GM13977 (cell line): ENCODE results near the gene RNF126.
"Not testable (repeated sequence)": the region's sequence is repeated elsewhere in the genome, so short reads cannot be mapped to it uniquely, and the experiment has no call there.

ENCODE experiments used
- DNase-seq: peaks from one replicate; pipeline ENCODE4 v3.0.0; 2012; ENCODE audit warnings: low spot score
- CTCF ChIP-seq: IDR thresholded peaks from 2 replicates; pipeline ENCODE4 v1.5.1; 2012; ENCODE audit warnings: mild to moderate bottlenecking, control low read depth; ENCODE audit not compliant: insufficient read depth; ENCODE audit errors: extremely low read depth, missing control alignments
- in situ Hi-C: fragments of 300-500 bp; cut with MboI; formaldehyde crosslinking; loops from one replicate; pipeline ENCODE4 v1.12.0; 2022; ENCODE audit warnings: low sequenced_read_pairs, low pct_unique_long_range_greater_than_20kb, mixed read lengths, inconsistent platforms; ENCODE audit not compliant: unreplicated experiment

The RNF126 gene

GRCh38 chr19:638906-639252, 24.1 kb downstream of the RNF126 start:
- in situ Hi-C loops: no loop called here
- TF ChIP-seq CTCF: no peak
- no peak for DNase-seq

GRCh38 chr19:634975-635652, 27.9 kb downstream of the RNF126 start:
- DNase-seq: no peak
- TF ChIP-seq CTCF: no peak
- in situ Hi-C loops: no loop called here

GRCh38 chr19:633786-634639, 29.0 kb downstream of the RNF126 start:
- no peak for TF ChIP-seq CTCF
- DNase-seq: no peak
- in situ Hi-C loops: no loop called here

- in situ Hi-C loops: no loop called here
- DNase-seq: peak; percentile 100
- no peak for TF ChIP-seq CTCF
These were observed 29.8 kb downstream of the RNF126 start, which contains the start of gene POLRMT for GRCh38 chr19:633068-633785. Gene POLRMT, minus strand, starts transcription at chr19:633537. Its CDS starts 25 bp downstream, at chr19:633512.

- DNase-seq: peak; percentile 85
- TF ChIP-seq CTCF: no peak
- in situ Hi-C loops: no loop called here
These were observed 30.4 kb downstream of the RNF126 start for GRCh38 chr19:632579-633067.

- no peak for TF ChIP-seq CTCF
- in situ Hi-C loops: no loop called here
- no peak for DNase-seq
These were observed 32.9 kb downstream of the RNF126 start for GRCh38 chr19:629961-630714.

GRCh38 chr19:629515-629914, 33.5 kb downstream of the RNF126 start:
- DNase-seq, in situ Hi-C loops: not testable (repeated sequence)
